ENCODE data around the gene RHBDF1.
"Not testable (repeated sequence)": the region's sequence is repeated elsewhere in the genome, so short reads cannot be mapped to it uniquely, and the experiment has no call there.

DNA sequence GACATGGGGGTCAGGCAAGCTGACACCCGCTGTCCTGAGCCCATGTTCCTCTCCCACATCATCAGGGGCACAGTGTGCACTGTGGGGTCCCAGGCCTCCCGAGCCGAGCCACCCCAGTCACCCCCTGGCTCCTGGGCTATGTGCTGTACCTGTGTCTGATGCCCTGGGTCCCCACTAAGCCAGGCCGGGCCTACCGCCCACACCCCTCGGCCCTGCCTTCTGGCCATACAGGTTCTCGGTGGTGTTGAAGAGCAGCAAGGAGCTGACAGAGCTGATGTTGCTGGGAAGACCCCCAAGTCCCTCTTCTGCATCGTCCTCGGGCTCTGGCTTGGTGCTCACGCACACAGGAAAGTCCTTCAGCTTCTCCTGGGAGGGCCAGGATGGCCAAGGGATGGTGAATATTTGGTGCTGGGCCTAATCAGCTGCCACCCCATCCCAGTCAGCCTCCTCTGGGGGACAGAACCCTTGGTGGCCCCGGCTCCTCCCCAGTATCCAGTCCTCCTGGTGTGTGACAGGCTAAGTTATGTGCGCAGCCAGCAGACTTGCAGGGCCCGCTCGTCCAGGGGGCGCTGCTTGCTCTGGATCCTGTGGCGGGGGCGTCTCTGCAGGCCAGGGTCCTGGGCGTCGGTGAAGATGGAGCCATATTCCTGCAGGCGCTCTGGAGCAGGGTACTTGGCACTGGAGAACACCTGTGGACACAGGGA is 55.2 kb downstream of the RHBDF1 start:
- not testable (repeated sequence) for TF ChIP-seq GRHL2 (CRISPR knock-in tag; IDR thresholded peaks at IDR 0.05; ENCODE audit: insufficient replicate concordance, severe bottlenecking); JAZF1 (CRISPR knock-in tag; IDR thresholded peaks at IDR 0.05)
- TF ChIP-seq, protein P1, sequence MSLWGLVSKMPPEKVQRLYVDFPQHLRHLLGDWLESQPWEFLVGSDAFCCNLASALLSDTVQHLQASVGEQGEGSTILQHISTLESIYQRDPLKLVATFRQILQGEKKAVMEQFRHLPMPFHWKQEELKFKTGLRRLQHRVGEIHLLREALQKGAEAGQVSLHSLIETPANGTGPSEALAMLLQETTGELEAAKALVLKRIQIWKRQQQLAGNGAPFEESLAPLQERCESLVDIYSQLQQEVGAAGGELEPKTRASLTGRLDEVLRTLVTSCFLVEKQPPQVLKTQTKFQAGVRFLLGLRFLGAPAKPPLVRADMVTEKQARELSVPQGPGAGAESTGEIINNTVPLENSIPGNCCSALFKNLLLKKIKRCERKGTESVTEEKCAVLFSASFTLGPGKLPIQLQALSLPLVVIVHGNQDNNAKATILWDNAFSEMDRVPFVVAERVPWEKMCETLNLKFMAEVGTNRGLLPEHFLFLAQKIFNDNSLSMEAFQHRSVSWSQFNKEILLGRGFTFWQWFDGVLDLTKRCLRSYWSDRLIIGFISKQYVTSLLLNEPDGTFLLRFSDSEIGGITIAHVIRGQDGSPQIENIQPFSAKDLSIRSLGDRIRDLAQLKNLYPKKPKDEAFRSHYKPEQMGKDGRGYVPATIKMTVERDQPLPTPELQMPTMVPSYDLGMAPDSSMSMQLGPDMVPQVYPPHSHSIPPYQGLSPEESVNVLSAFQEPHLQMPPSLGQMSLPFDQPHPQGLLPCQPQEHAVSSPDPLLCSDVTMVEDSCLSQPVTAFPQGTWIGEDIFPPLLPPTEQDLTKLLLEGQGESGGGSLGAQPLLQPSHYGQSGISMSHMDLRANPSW (CRISPR knock-in tag; conservative IDR thresholded peaks at IDR 0.05; ENCODE audit: low read depth), result not testable (repeated sequence)
- TF ChIP-seq, protein P2, sequence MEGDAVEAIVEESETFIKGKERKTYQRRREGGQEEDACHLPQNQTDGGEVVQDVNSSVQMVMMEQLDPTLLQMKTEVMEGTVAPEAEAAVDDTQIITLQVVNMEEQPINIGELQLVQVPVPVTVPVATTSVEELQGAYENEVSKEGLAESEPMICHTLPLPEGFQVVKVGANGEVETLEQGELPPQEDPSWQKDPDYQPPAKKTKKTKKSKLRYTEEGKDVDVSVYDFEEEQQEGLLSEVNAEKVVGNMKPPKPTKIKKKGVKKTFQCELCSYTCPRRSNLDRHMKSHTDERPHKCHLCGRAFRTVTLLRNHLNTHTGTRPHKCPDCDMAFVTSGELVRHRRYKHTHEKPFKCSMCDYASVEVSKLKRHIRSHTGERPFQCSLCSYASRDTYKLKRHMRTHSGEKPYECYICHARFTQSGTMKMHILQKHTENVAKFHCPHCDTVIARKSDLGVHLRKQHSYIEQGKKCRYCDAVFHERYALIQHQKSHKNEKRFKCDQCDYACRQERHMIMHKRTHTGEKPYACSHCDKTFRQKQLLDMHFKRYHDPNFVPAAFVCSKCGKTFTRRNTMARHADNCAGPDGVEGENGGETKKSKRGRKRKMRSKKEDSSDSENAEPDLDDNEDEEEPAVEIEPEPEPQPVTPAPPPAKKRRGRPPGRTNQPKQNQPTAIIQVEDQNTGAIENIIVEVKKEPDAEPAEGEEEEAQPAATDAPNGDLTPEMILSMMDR (IDR thresholded peaks at IDR 0.05), result not testable (repeated sequence)
- TF ChIP-seq, protein P3, sequence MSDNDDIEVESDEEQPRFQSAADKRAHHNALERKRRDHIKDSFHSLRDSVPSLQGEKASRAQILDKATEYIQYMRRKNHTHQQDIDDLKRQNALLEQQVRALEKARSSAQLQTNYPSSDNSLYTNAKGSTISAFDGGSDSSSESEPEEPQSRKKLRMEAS (CRISPR knock-in tag; IDR thresholded peaks at IDR 0.05), result not testable (repeated sequence)
- TF ChIP-seq, protein P4, sequence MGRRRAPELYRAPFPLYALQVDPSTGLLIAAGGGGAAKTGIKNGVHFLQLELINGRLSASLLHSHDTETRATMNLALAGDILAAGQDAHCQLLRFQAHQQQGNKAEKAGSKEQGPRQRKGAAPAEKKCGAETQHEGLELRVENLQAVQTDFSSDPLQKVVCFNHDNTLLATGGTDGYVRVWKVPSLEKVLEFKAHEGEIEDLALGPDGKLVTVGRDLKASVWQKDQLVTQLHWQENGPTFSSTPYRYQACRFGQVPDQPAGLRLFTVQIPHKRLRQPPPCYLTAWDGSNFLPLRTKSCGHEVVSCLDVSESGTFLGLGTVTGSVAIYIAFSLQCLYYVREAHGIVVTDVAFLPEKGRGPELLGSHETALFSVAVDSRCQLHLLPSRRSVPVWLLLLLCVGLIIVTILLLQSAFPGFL (CRISPR knock-in tag; IDR thresholded peaks at IDR 0.05; ENCODE audit: borderline replicate concordance), result not testable (repeated sequence)
- TF ChIP-seq, protein P5, sequence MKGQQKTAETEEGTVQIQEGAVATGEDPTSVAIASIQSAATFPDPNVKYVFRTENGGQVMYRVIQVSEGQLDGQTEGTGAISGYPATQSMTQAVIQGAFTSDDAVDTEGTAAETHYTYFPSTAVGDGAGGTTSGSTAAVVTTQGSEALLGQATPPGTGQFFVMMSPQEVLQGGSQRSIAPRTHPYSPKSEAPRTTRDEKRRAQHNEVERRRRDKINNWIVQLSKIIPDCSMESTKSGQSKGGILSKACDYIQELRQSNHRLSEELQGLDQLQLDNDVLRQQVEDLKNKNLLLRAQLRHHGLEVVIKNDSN (CRISPR knock-in tag; IDR thresholded peaks at IDR 0.05), result not testable (repeated sequence)
- TF ChIP-seq, protein P6, sequence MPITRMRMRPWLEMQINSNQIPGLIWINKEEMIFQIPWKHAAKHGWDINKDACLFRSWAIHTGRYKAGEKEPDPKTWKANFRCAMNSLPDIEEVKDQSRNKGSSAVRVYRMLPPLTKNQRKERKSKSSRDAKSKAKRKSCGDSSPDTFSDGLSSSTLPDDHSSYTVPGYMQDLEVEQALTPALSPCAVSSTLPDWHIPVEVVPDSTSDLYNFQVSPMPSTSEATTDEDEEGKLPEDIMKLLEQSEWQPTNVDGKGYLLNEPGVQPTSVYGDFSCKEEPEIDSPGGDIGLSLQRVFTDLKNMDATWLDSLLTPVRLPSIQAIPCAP (CRISPR knock-in tag; IDR thresholded peaks at IDR 0.05), result not testable (repeated sequence)

Measured in WTC11 (cell line).